ENCODE data around the gene TC2N. TPM values are rescaled to one million over a fixed set of nuclear protein-coding genes. Genes with fewer than 3 reads are reported as not detected.

The TC2N gene
- total and polyA plus RNA-seq, 2 experiments from 2014 or later = 22.0 to 77.2 TPM

GRCh38 chr14:91837076-91837475, 30.3 kb downstream of the TC2N start:
- peak overlapping the region; percentile 71 for H3K27ac ChIP-seq
- H2AFZ ChIP-seq = peak overlapping the region; percentile 71
- DNase-seq (ENCODE audit: low spot score) = no peak
- no peaks in the 10 kb centered on the region for H3K27me3 ChIP-seq
- peaks cover 11% of the 10 kb centered on the region for H3K4me1 ChIP-seq (ENCODE audit: insufficient read depth)
- peak overlapping the region; percentile 75 for H3K4me2 ChIP-seq
- H3K9me3 ChIP-seq (ENCODE audit: low read depth) = no peaks in the 10 kb centered on the region
- 88% methylated on average over 12 of the region's 12 CpGs for WGBS (ENCODE audit: low lambda C conversion rate, missing lambda C conversion rate)
- no peaks in the 10 kb centered on the region for H4K20me1 ChIP-seq (ENCODE audit: insufficient read depth, poor library complexity, severe bottlenecking)
- H3K36me3 ChIP-seq (replicated peaks; ENCODE audit: insufficient read depth, low read depth) = no peaks in the 10 kb centered on the region
- peaks cover 39% of the 10 kb centered on the region for H3K79me2 ChIP-seq
- peak overlapping the region; percentile 41 for H3K4me3 ChIP-seq
- TF ChIP-seq EZH2 (IDR thresholded peaks at IDR 0.05; ENCODE audit: borderline replicate concordance) = no peak
- TF ChIP-seq EZH2phosphoT487 (IDR thresholded peaks at IDR 0.05; ENCODE audit: low read depth, severe bottlenecking, unreplicated experiment) = no peak
- TF ChIP-seq CTCF (IDR thresholded peaks at IDR 0.05; ENCODE audit: poor library complexity) = no peak
- H3K9me2 ChIP-seq (replicated peaks; ENCODE audit: insufficient read depth) = no peaks in the 10 kb centered on the region

GRCh38 chr14:91835920-91836843, 31.2 kb downstream of the TC2N start:
- no peaks in the 10 kb centered on the region for H3K36me3 ChIP-seq (replicated peaks; ENCODE audit: insufficient read depth, low read depth)
- H3K79me2 ChIP-seq = peaks cover 47% of the 10 kb centered on the region
- H3K9me3 ChIP-seq (ENCODE audit: low read depth) = no peaks in the 10 kb centered on the region
- peak overlapping the region; percentile 54 for H3K4me3 ChIP-seq
- peak; percentile 96 for DNase-seq (ENCODE audit: low spot score)
- H3K4me1 ChIP-seq (ENCODE audit: insufficient read depth) = peaks cover 11% of the 10 kb centered on the region
- H2AFZ ChIP-seq = peak overlapping the region; percentile 79
- peak overlapping the region; percentile 89 for H3K27ac ChIP-seq
- H3K9me2 ChIP-seq (replicated peaks; ENCODE audit: insufficient read depth) = no peaks in the 10 kb centered on the region
- 1% methylated on average over 42 of the region's 84 CpGs for WGBS (ENCODE audit: low lambda C conversion rate, missing lambda C conversion rate)
- H3K27me3 ChIP-seq = no peaks in the 10 kb centered on the region
- H3K4me2 ChIP-seq = peak overlapping the region; percentile 75
- no peak for TF ChIP-seq EZH2phosphoT487 (IDR thresholded peaks at IDR 0.05; ENCODE audit: low read depth, severe bottlenecking, unreplicated experiment)
- TF ChIP-seq CTCF (IDR thresholded peaks at IDR 0.05; ENCODE audit: poor library complexity) = no peak
- TF ChIP-seq EZH2 (IDR thresholded peaks at IDR 0.05; ENCODE audit: borderline replicate concordance) = peak; percentile 61
- no peaks in the 10 kb centered on the region for H4K20me1 ChIP-seq (ENCODE audit: insufficient read depth, poor library complexity, severe bottlenecking)

- Histone ChIP-seq H3K9me3 (ENCODE audit: low read depth) (no peaks in the 10 kb centered on the region), H3K27me3 (no peaks in the 10 kb centered on the region), H3K4me1 (ENCODE audit: insufficient read depth) (peaks cover 11% of the 10 kb centered on the region), H3K4me2 (peak overlapping the region; percentile 75), H3K9me2 (replicated peaks; ENCODE audit: insufficient read depth) (no peaks in the 10 kb centered on the region), H3K79me2 (peaks cover 55% of the 10 kb centered on the region), H3K27ac (peak overlapping the region; percentile 89), H3K36me3 (replicated peaks; ENCODE audit: insufficient read depth, low read depth) (no peaks in the 10 kb centered on the region), H4K20me1 (ENCODE audit: insufficient read depth, poor library complexity, severe bottlenecking) (no peaks in the 10 kb centered on the region), H3K4me3 (peak overlapping the region; percentile 54), H2AFZ (peak overlapping the region; percentile 79)
- 7% methylated on average over 19 of the region's 19 CpGs for WGBS (ENCODE audit: low lambda C conversion rate, missing lambda C conversion rate)
- DNase-seq (ENCODE audit: low spot score) = peak; percentile 35
- TF ChIP-seq CTCF (IDR thresholded peaks at IDR 0.05; ENCODE audit: poor library complexity) (no peak), EZH2 (IDR thresholded peaks at IDR 0.05; ENCODE audit: borderline replicate concordance) (no peak), EZH2phosphoT487 (IDR thresholded peaks at IDR 0.05; ENCODE audit: low read depth, severe bottlenecking, unreplicated experiment) (no peak)
Measured at GRCh38 chr14:91835197-91835919, 32.0 kb downstream of the TC2N start.
